PC-9 (cell line): Measurements from ENCODE around the gene ADD3.

ENCODE experiments used
- EZH2 ChIP-seq: fragments of 200-600 bp; sonication (generic); IDR thresholded peaks from 2 replicates; pipeline ENCODE4 v1.8.0; 2017; ENCODE audit warnings: antibody characterized with exemption, low read depth
- TF ChIP-seq, protein P1 (sequence below): fragments of 200-600 bp; sonication (generic); conservative IDR thresholded peaks from 2 replicates; pipeline ENCODE4 v1.6.1; 2017; ENCODE audit warnings: mixed run types, antibody characterized with exemption, mild to moderate bottlenecking, moderate library complexity

DNA sequence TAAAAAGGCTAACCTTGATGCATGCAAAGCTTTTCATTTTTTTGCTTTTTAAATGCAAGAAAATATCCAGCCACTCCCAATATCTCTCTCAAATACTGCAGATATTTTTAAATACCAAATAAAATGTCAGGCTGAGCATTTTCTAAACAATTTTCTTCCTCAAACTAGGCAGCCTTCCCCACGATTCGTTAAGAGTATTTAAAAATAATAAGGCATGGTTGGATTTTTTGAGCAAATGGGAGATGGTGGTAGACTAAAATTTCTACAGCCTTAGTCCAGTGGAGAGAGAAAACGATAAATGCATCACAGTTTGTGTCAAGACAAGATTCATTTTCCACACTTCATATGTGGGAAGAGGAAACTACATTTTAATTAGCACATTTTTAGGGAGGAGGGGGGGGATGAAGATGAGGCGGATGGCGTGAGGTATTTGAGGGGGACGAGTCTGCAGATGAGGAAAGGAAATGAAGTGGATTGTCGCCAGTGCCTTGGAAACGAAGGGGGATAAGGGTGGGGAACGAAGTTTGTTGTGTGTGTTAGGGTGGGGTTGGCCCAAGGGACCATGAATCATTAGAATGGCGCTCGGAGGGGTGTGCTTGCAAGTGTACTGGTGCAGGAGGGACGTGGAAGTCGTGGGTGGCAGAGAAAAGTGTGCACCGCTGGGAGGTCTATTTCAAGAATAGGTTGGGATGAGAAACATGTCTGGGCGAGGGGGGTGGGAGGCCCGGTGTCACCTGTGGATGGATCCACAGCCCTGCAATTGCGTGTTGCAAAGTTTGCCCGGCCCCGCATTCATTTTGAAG is 1.2 kb upstream of the ADD3 start:
- TF ChIP-seq, protein P1, sequence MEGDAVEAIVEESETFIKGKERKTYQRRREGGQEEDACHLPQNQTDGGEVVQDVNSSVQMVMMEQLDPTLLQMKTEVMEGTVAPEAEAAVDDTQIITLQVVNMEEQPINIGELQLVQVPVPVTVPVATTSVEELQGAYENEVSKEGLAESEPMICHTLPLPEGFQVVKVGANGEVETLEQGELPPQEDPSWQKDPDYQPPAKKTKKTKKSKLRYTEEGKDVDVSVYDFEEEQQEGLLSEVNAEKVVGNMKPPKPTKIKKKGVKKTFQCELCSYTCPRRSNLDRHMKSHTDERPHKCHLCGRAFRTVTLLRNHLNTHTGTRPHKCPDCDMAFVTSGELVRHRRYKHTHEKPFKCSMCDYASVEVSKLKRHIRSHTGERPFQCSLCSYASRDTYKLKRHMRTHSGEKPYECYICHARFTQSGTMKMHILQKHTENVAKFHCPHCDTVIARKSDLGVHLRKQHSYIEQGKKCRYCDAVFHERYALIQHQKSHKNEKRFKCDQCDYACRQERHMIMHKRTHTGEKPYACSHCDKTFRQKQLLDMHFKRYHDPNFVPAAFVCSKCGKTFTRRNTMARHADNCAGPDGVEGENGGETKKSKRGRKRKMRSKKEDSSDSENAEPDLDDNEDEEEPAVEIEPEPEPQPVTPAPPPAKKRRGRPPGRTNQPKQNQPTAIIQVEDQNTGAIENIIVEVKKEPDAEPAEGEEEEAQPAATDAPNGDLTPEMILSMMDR: no peak
- no peak for TF ChIP-seq EZH2
